Chondrocyte (in vitro differentiated cells): Measurements from ENCODE around the gene NCSTN. TPM values are rescaled to one million over a fixed set of nuclear protein-coding genes. Genes with fewer than 3 reads are reported as not detected.
A peak's percentile ranks its signal among the peaks of the same experiment; 100 is the strongest.

Experiments
- DNase-seq: peaks from one replicate; pipeline ENCODE4 v3.0.0; 2021; ENCODE audit warnings: mixed read lengths, low spot score
- H3K27ac Mint-ChIP-seq: one replicate; pipeline ENCODE4 v1.8.0; 2021; ENCODE audit warnings: mild to moderate bottlenecking, moderate library complexity, mixed read lengths; ENCODE audit not compliant: unreplicated experiment
- H3K27me3 Mint-ChIP-seq: 2 replicates; pipeline ENCODE4 v1.8.0; 2021; ENCODE audit warnings: low read depth, mixed read lengths
- H3K36me3 Mint-ChIP-seq: 2 replicates; pipeline ENCODE4 v1.8.0; 2021; ENCODE audit warnings: low read depth, mixed read lengths
- H3K4me1 Mint-ChIP-seq: 2 replicates; pipeline ENCODE4 v1.8.0; 2021; ENCODE audit warnings: low read depth, mild to moderate bottlenecking, mixed read lengths
- H3K4me3 Mint-ChIP-seq: one replicate; pipeline ENCODE4 v1.8.0; 2021; ENCODE audit warnings: mild to moderate bottlenecking, moderate library complexity, mixed read lengths; ENCODE audit not compliant: unreplicated experiment
- H3K9me3 Mint-ChIP-seq: 2 replicates; pipeline ENCODE4 v1.8.0; 2021; ENCODE audit warnings: low read depth, mixed read lengths
- total RNA-seq: library from RNA; stranded (reverse); gene quantifications from 3 replicates; pipeline ENCODE4 v1.2.1, GENCODE V29; 2021
- TF ChIP-seq, protein P1 (sequence below): fragments of 200-600 bp; sonication (generic); IDR thresholded peaks from 2 replicates; pipeline ENCODE4 v1.5.0; 2021; ENCODE audit warnings: antibody characterized with exemption, mild to moderate bottlenecking, moderate library complexity

The NCSTN gene
- total RNA-seq, 1 donor from 2014 or later = 94.6 TPM

- Mint-ChIP-seq H3K27me3 (no peaks in the 10 kb centered on the region), H3K4me3 (no peak overlapping the region), H3K4me1 (peaks cover 41% of the 10 kb centered on the region), H3K36me3 (peaks cover 32% of the 10 kb centered on the region), H3K9me3 (no peaks in the 10 kb centered on the region), H3K27ac (no peak overlapping the region)
- TF ChIP-seq, protein P1, sequence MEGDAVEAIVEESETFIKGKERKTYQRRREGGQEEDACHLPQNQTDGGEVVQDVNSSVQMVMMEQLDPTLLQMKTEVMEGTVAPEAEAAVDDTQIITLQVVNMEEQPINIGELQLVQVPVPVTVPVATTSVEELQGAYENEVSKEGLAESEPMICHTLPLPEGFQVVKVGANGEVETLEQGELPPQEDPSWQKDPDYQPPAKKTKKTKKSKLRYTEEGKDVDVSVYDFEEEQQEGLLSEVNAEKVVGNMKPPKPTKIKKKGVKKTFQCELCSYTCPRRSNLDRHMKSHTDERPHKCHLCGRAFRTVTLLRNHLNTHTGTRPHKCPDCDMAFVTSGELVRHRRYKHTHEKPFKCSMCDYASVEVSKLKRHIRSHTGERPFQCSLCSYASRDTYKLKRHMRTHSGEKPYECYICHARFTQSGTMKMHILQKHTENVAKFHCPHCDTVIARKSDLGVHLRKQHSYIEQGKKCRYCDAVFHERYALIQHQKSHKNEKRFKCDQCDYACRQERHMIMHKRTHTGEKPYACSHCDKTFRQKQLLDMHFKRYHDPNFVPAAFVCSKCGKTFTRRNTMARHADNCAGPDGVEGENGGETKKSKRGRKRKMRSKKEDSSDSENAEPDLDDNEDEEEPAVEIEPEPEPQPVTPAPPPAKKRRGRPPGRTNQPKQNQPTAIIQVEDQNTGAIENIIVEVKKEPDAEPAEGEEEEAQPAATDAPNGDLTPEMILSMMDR = no peak
- DNase-seq = no peak
Measured at GRCh38 chr1:160338580-160338979, 4.6 kb upstream of the NCSTN start.

DNA sequence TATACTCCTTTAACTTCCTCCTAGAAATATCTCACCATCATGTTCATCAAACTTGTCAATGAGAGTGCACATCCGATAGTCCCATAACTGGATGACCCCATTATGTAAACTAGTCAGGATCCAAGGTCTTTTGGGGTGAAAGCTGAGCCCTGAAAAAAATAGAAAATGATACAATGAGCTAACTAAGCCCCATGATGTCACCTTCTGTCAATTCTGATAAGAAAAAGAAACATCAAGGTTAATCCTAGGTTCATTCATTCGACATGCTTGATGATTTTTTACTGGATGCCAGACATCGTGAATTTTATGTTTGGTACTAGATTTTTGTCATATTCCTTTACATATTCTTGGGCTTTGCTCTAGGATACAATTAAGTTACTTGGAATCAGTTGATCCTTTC, 3.0 kb upstream of the NCSTN start:
- no peak overlapping the region for H3K4me3 Mint-ChIP-seq
- no peaks in the 10 kb centered on the region for H3K27me3 Mint-ChIP-seq
- peaks cover 26% of the 10 kb centered on the region for H3K36me3 Mint-ChIP-seq
- H3K9me3 Mint-ChIP-seq = no peaks in the 10 kb centered on the region
- peak overlapping the region; percentile 49 for H3K27ac Mint-ChIP-seq
- TF ChIP-seq, protein P1 = no peak
- peaks cover 52% of the 10 kb centered on the region for H3K4me1 Mint-ChIP-seq
- no peak for DNase-seq

GRCh38 chr1:160340866-160341265, 2.3 kb upstream of the NCSTN start:
- no peaks in the 10 kb centered on the region for H3K9me3 Mint-ChIP-seq
- H3K4me3 Mint-ChIP-seq = peak overlapping the region; percentile 100
- no peak for DNase-seq
- H3K27ac Mint-ChIP-seq = peak overlapping the region; percentile 5
- H3K27me3 Mint-ChIP-seq = no peaks in the 10 kb centered on the region
- H3K36me3 Mint-ChIP-seq = peaks cover 26% of the 10 kb centered on the region
- H3K4me1 Mint-ChIP-seq = peaks cover 52% of the 10 kb centered on the region
- TF ChIP-seq, protein P1 = no peak

- Mint-ChIP-seq H3K9me3 (no peaks in the 10 kb centered on the region), H3K36me3 (peaks cover 23% of the 10 kb centered on the region), H3K4me3 (peak overlapping the region; percentile 100), H3K27ac (peak overlapping the region; percentile 100), H3K4me1 (peaks cover 52% of the 10 kb centered on the region), H3K27me3 (no peaks in the 10 kb centered on the region)
- TF ChIP-seq, protein P1 = no peak
- no peak for DNase-seq
Measured at GRCh38 chr1:160342526-160342925, 657 bp upstream of the NCSTN start.

DNA sequence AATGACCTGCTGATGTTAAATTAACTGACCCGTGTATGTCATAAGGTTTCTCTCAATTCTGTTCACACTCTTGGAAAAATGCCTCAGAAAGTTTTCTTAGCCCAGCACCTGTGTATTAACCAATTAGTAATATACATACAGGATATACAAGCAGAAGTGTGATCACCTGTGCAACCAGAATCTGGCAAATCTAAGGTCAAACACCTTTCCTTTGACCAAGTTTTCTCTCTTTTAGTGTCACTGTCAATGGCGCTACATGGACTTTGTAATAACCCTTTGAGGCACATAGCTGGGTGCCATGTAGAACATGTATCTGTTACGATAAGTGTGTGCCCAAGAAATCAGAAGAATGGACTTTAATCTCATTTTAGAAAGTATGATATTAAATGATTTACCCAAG, 1.1 kb downstream of the NCSTN start:
- Mint-ChIP-seq H3K27ac (peak overlapping the region; percentile 100), H3K4me3 (peak overlapping the region; percentile 100), H3K36me3 (peaks cover 11% of the 10 kb centered on the region), H3K9me3 (no peaks in the 10 kb centered on the region), H3K4me1 (peaks cover 37% of the 10 kb centered on the region), H3K27me3 (no peaks in the 10 kb centered on the region)
- TF ChIP-seq, protein P1 = no peak
- no peak for DNase-seq
